RWPE2 (cell line): ENCODE measurements around the gene MRPS26.

Experiments
- ATAC-seq: fragments of 200-7000 bp; cut with Tn5 transposase; 3 replicates; pipeline ENCODE4 v1.9.1; 2021; ENCODE audit warnings: low read depth
- DNase-seq: peaks from one replicate; pipeline ENCODE4 v3.0.0-alpha.2; 2020; ENCODE audit warnings: low spot score
- H3K27ac ChIP-seq: fragments of 450-650 bp; 2 replicates; pipeline ENCODE4 v1.5.1; 2017; ENCODE audit warnings: mild to moderate bottlenecking; ENCODE audit not compliant: poor library complexity, severe bottlenecking
- H3K27me3 ChIP-seq: fragments of 250-450 bp; sonication (Bioruptor Pico); 2 replicates; pipeline ENCODE4 v1.5.1; 2021; ENCODE audit warnings: mild to moderate bottlenecking, moderate library complexity; ENCODE audit not compliant: insufficient read depth, poor library complexity, severe bottlenecking
- H3K36me3 ChIP-seq: fragments of 250-450 bp; sonication (Bioruptor Pico); 2 replicates; pipeline ENCODE4 v1.5.1; 2020; ENCODE audit warnings: low read depth, mild to moderate bottlenecking, moderate library complexity
- H3K4me1 ChIP-seq: fragments of 250-450 bp; sonication (Bioruptor Pico); 2 replicates; pipeline ENCODE4 v1.5.1; 2021; ENCODE audit warnings: mild to moderate bottlenecking, moderate library complexity; ENCODE audit not compliant: insufficient read depth, poor library complexity, severe bottlenecking
- H3K4me3 ChIP-seq: fragments of 250-450 bp; sonication (Bioruptor Pico); 2 replicates; pipeline ENCODE4 v1.5.1; 2021; ENCODE audit warnings: mild to moderate bottlenecking, moderate library complexity; ENCODE audit not compliant: severe bottlenecking
- H3K9me3 ChIP-seq: fragments of 250-450 bp; sonication (Bioruptor Pico); 2 replicates; pipeline ENCODE4 v1.5.1; 2021; ENCODE audit warnings: mild to moderate bottlenecking, moderate library complexity; ENCODE audit not compliant: severe bottlenecking
- TF ChIP-seq, protein P1 (sequence below): fragments of 450-650 bp; IDR thresholded peaks from one replicate; pipeline ENCODE4 v1.5.1; 2017; ENCODE audit warnings: mild to moderate bottlenecking, moderate library complexity; ENCODE audit not compliant: poor library complexity, severe bottlenecking

MRPS26 gene

DNA sequence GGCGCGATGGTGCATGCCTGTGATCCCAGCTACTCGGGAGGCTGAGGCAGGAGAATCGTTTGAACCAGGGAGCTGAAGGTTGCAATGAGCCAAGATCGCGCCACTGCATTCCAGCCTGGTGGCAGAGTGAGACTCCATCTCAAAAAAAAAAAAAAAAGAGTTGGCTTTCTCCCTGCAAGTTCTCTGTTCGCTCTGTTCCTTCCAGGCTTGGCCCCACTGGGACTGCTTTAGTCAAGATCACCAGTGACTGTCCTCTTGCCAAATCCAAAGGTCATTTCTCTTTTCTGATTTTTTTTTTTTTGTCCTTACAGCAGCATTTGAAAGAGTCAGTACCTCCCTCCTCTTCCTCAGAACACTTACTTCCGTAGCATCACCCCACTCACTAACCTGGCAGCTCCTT, 13.2 kb upstream of the MRPS26 start:
- Histone ChIP-seq H3K4me3 (no peak overlapping the region), H3K36me3 (peaks cover 28% of the 10 kb centered on the region), H3K27me3 (no peaks in the 10 kb centered on the region), H3K27ac (no peak overlapping the region), H3K4me1 (no peaks in the 10 kb centered on the region), H3K9me3 (no peaks in the 10 kb centered on the region)
- TF ChIP-seq, protein P1, sequence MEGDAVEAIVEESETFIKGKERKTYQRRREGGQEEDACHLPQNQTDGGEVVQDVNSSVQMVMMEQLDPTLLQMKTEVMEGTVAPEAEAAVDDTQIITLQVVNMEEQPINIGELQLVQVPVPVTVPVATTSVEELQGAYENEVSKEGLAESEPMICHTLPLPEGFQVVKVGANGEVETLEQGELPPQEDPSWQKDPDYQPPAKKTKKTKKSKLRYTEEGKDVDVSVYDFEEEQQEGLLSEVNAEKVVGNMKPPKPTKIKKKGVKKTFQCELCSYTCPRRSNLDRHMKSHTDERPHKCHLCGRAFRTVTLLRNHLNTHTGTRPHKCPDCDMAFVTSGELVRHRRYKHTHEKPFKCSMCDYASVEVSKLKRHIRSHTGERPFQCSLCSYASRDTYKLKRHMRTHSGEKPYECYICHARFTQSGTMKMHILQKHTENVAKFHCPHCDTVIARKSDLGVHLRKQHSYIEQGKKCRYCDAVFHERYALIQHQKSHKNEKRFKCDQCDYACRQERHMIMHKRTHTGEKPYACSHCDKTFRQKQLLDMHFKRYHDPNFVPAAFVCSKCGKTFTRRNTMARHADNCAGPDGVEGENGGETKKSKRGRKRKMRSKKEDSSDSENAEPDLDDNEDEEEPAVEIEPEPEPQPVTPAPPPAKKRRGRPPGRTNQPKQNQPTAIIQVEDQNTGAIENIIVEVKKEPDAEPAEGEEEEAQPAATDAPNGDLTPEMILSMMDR = no peak
- no peak for ATAC-seq
- DNase-seq = no peak

DNA sequence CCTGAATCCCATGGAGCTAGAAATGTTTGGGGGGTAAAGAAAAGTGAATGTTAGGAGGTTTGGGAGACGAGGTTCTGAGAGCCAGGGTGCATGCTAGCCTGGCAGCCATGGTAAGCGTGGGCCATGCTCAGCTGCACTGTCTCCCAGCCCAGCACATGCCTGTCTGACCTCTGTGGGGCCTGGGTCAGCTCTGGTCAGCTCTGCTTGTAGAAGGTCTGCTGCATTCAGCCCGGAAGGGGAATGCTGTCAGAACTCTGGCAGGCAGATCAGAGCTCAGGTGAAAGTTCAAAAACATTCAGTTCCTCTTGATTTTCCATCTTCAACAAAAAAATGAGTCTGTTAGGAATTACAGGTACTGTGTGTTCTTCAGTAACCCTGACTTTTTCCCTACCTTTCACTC, 8.2 kb upstream of the MRPS26 start:
- Histone ChIP-seq H3K4me3 (no peak overlapping the region), H3K27me3 (no peaks in the 10 kb centered on the region), H3K36me3 (peaks cover 19% of the 10 kb centered on the region; the same call in 1 of the 2 replicates), H3K4me1 (no peaks in the 10 kb centered on the region), H3K9me3 (no peaks in the 10 kb centered on the region), H3K27ac (no peak overlapping the region)
- TF ChIP-seq, protein P1 = no peak
- ATAC-seq (no peak), DNase-seq (no peak)

DNA sequence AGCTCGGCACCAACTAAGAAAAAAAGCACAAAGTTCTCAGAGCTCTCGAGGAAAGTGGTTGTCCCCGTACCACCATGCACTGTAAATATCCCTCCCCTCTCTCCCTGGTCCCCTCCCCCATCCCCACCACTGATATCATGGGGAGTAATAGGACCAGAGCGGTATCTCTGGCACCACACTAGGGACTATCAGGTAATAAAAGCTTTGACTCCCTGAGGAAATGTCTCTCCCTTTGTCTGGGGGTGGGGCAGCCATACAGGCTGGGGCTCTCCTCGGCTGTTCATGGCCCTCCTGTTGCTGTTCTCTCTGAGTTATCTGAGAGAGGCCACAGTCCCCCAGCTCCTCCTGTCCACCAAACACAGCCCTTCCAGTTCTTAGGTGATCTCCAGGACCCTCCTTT, 7.4 kb upstream of the MRPS26 start:
- DNase-seq = no peak

DNA sequence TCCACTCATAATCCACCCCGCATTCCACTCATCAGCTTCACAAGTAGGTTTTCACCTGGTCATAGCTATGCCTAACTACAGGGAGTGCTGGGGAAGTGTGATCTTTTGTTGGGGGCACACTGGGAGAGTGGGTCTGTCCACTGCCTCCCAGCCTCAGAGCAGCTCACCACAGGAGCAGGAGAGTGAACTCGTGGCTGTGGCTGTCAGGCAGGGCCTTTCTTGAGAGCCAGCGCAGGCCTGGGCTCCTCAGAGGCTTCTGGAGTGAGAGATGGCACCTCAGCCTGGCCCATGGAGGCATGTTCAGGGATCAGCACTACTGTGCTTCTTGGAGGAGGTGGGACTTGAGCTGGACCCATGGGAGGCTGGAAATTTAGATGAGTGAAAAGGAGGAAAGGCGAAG, 6.4 kb upstream of the MRPS26 start:
- H3K9me3 ChIP-seq = no peaks in the 10 kb centered on the region
- H3K4me1 ChIP-seq = no peaks in the 10 kb centered on the region
- H3K4me3 ChIP-seq = no peak overlapping the region
- H3K27ac ChIP-seq = no peak overlapping the region
- DNase-seq (no peak), ATAC-seq (no peak)
- TF ChIP-seq, protein P1 = no peak
- peaks cover 18% of the 10 kb centered on the region; the same call in 1 of the 2 replicates for H3K36me3 ChIP-seq
- H3K27me3 ChIP-seq = no peaks in the 10 kb centered on the region

More for the DNA sequence above, 7.4 kb upstream of the MRPS26 start:
- H3K36me3 ChIP-seq = peaks cover 19% of the 10 kb centered on the region; the same call in 1 of the 2 replicates
- H3K27ac ChIP-seq = no peak overlapping the region
- H3K4me1 ChIP-seq = no peaks in the 10 kb centered on the region
- TF ChIP-seq, protein P1 = no peak
- H3K27me3 ChIP-seq = no peaks in the 10 kb centered on the region
- no peak overlapping the region for H3K4me3 ChIP-seq
- no peak for ATAC-seq
- H3K9me3 ChIP-seq = no peaks in the 10 kb centered on the region

DNA sequence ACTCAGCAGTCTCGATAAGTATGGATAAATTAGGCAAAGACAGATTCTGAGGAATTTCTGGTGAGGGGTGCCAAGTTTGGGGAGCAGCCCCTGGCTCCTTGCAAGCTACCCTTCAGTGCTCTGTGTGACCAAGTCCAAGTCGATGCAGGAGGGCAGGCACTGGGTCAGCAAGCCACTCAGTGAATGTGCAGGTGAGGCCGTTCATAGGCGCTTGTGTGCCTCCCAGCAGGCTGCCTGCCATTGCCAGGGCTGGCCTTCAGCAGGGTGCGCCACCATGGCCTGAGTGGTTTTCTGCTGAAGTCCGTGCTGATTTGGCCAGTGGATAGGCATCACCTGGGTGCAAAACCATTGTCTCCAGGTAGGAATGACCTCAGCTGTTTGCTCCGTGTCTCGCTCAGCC, 5.8 kb upstream of the MRPS26 start:
- H3K36me3 ChIP-seq = peaks cover 12% of the 10 kb centered on the region; the same call in 1 of the 2 replicates
- H3K27me3 ChIP-seq = no peaks in the 10 kb centered on the region
- ATAC-seq (no peak), DNase-seq (no peak)
- TF ChIP-seq, protein P1 = no peak
- H3K27ac ChIP-seq = no peak overlapping the region
- no peaks in the 10 kb centered on the region for H3K4me1 ChIP-seq
- no peak overlapping the region for H3K4me3 ChIP-seq
- no peaks in the 10 kb centered on the region for H3K9me3 ChIP-seq
